Measurements from ENCODE around the gene TTLL11.

- TF ChIP-seq CTCF (IDR thresholded peaks at IDR 0.05; ENCODE audit: low read depth, low read length) (no peak), POLR2A (IDR thresholded peaks at IDR 0.05; ENCODE audit: extremely low read depth, insufficient read length) (no peak)
Measured at GRCh38 chr9:122131401-122132001, 38.4 kb upstream of the TTLL11 start.
